ENCODE data around the gene FNIP1. TPM values are rescaled to one million over a fixed set of nuclear protein-coding genes. Genes with fewer than 3 reads are reported as not detected.
"Not testable (repeated sequence)": the region's sequence is repeated elsewhere in the genome, so short reads cannot be mapped to it uniquely, and the experiment has no call there.

Gene FNIP1
- total RNA-seq, 4 donors from 2014 or later: 40.7 to 75.0 (median 62.8) TPM

- TF ChIP-seq POLR2A (IDR thresholded peaks at IDR 0.05): no peak
- no peak for TF ChIP-seq POLR2AphosphoS5 (IDR thresholded peaks at IDR 0.05)
- TF ChIP-seq EP300 (IDR thresholded peaks at IDR 0.05): no peak
- no peak for TF ChIP-seq CTCF (IDR thresholded peaks at IDR 0.05)
- Histone ChIP-seq H3K27me3 (no peaks in the 10 kb centered on the region), H3K36me3 (peaks cover 0 to 6% of the 10 kb centered on the region in 2 donors), H3K27ac (no peak overlapping the region), H3K9me3 (no peaks in the 10 kb centered on the region), H3K4me3 (no peak overlapping the region), H3K4me1 (peaks cover 0 to 39% (median 3%) of the 10 kb centered on the region in 3 donors)
- 83 to 95% methylated on average over 3 of the region's 4 CpGs for WGBS, 2 donors (ENCODE audit: low coverage in 1 of 2)
- ATAC-seq: no peak
Measured at GRCh38 chr5:131607418-131607817, 189.4 kb downstream of the FNIP1 start.

- Histone ChIP-seq H3K27me3 (no peaks in the 10 kb centered on the region), H3K9me3 (no peaks in the 10 kb centered on the region), H3K36me3 (peaks cover 0 to 18% of the 10 kb centered on the region in 2 donors), H3K27ac (no peak overlapping the region), H3K4me3 (no peak overlapping the region), H3K4me1 (peaks cover 0 to 29% (median 0%) of the 10 kb centered on the region in 3 donors)
- no peak for TF ChIP-seq POLR2A (IDR thresholded peaks at IDR 0.05)
- TF ChIP-seq EP300 (IDR thresholded peaks at IDR 0.05): no peak
- TF ChIP-seq CTCF (IDR thresholded peaks at IDR 0.05): no peak
- no peak for TF ChIP-seq POLR2AphosphoS5 (IDR thresholded peaks at IDR 0.05)
- ATAC-seq: no peak
- 78 to 96% methylated on average over 2 of the region's 2 CpGs for WGBS, 2 donors (ENCODE audit: low coverage in 1 of 2)
Measured at GRCh38 chr5:131605086-131605485, 191.7 kb downstream of the FNIP1 start.

- Histone ChIP-seq H3K27ac (no peak overlapping the region), H3K9me3 (no peaks in the 10 kb centered on the region), H3K4me3 (no peak overlapping the region), H3K4me1 (peaks cover 0 to 23% (median 7%) of the 10 kb centered on the region in 3 donors), H3K36me3 (no peaks in the 10 kb centered on the region), H3K27me3 (no peaks in the 10 kb centered on the region)
- no peak for ATAC-seq
- WGBS, 2 donors (ENCODE audit: low coverage in 1 of 2): 69 to 95% methylated on average over 6 to 8 of the region's 8 CpGs
- no peak for TF ChIP-seq EP300 (IDR thresholded peaks at IDR 0.05)
- no peak for TF ChIP-seq POLR2AphosphoS5 (IDR thresholded peaks at IDR 0.05)
- TF ChIP-seq CTCF (IDR thresholded peaks at IDR 0.05): no peak
- TF ChIP-seq POLR2A (IDR thresholded peaks at IDR 0.05): no peak
Measured at GRCh38 chr5:131595088-131596033, 201.5 kb downstream of the FNIP1 start.

- no peak for TF ChIP-seq POLR2AphosphoS5 (IDR thresholded peaks at IDR 0.05)
- TF ChIP-seq POLR2A (IDR thresholded peaks at IDR 0.05): no peak
- no peak for TF ChIP-seq CTCF (IDR thresholded peaks at IDR 0.05)
- no peak for TF ChIP-seq EP300 (IDR thresholded peaks at IDR 0.05)
- Histone ChIP-seq H3K4me3 (no peak overlapping the region), H3K36me3 (no peaks in the 10 kb centered on the region), H3K27ac (no peak overlapping the region), H3K27me3 (no peaks in the 10 kb centered on the region), H3K9me3 (no peaks in the 10 kb centered on the region), H3K4me1 (peaks cover 0 to 23% (median 7%) of the 10 kb centered on the region in 3 donors)
- no peak for ATAC-seq
- 50 to 80% methylated on average over 1 of the region's 2 CpGs for whole genome bisulfite sequencing, 2 donors (ENCODE audit: low coverage in 1 of 2)
Measured at GRCh38 chr5:131593921-131594320, 202.9 kb downstream of the FNIP1 start.

- H3K4me1 ChIP-seq: peaks cover 0 to 22% (median 7%) of the 10 kb centered on the region in 3 donors
- H3K36me3 ChIP-seq, ATAC-seq, H3K4me3 ChIP-seq, H3K9me3 ChIP-seq, H3K27ac ChIP-seq, H3K27me3 ChIP-seq: not testable (repeated sequence)
- WGBS, 2 donors (ENCODE audit: low coverage in 1 of 2): 52 to 75% methylated on average over 2 of the region's 2 CpGs
Measured at GRCh38 chr5:131593436-131593835, 203.4 kb downstream of the FNIP1 start.

Other genes starting within 250 kb of the FNIP1 start
- 10 to 100 TPM; 14.0 to 23.7 (median 17.9) TPM for gene RAPGEF6, start 161.8 kb downstream of the FNIP1 start, total RNA-seq
- 1 to 10 TPM in 1 of 4 donors, under 1 TPM in 1, not detected in 2; 0.66 to 4.0 TPM for gene MEIKIN, start 148.6 kb upstream of the FNIP1 start, total RNA-seq
- gene ACSL6, start 214.6 kb upstream of the FNIP1 start, total RNA-seq: 1 to 10 TPM; 1.3 to 3.6 (median 2.6) TPM